ENCODE measurements around the gene FAM78A.

FAM78A gene

GRCh38 chr9:131276094-131276888 lies at the start of gene FAM78A:
TSS of gene FAM78A (minus strand) at chr9:131276510. CDS start at chr9:131276179, 331 bp downstream.
- no peaks in the 10 kb centered on the region for H3K9me2 ChIP-seq (replicated peaks; ENCODE audit: low read depth, low read length)
- peak within 1 kb of the TSS; percentile 90 for H3K4me2 ChIP-seq (ENCODE audit: low read depth, low read length, poor library complexity, severe bottlenecking)
- H3K36me3 ChIP-seq (ENCODE audit: insufficient read depth, low read length), result no peaks in the 10 kb centered on the region
- peak within 1 kb of the TSS; percentile 84 for H3K9ac ChIP-seq (ENCODE audit: low read depth, low read length, poor library complexity, severe bottlenecking)
- no peaks in the 10 kb centered on the region for H3K27me3 ChIP-seq (ENCODE audit: insufficient read depth, low read length, poor library complexity, severe bottlenecking)
- 0 out of 2 replicates have a peak within 1 kb of the TSS, but pooled peaks have one; percentile 45 for H2AFZ ChIP-seq (ENCODE audit: low read length)
- H3K4me3 ChIP-seq (ENCODE audit: low read length, poor library complexity, severe bottlenecking), result peak within 1 kb of the TSS; percentile 67
- no peaks in the 10 kb centered on the region for H3F3A ChIP-seq (ENCODE audit: low read depth)
- TF ChIP-seq EZH2phosphoT487 (IDR thresholded peaks at IDR 0.05; ENCODE audit: borderline replicate concordance) (no peak), CTCF (conservative IDR thresholded peaks at IDR 0.05; ENCODE audit: low read length) (0 out of 2 replicates have a peak, but pooled peaks have one; percentile 13)
- no peaks in the 10 kb centered on the region for H4K20me1 ChIP-seq (ENCODE audit: insufficient read depth, low read length, poor library complexity, severe bottlenecking)
- peaks cover 54% of the 10 kb centered on the region for H3K4me1 ChIP-seq (ENCODE audit: insufficient read depth, low read length, poor library complexity, severe bottlenecking)
- peaks cover 52% of the 10 kb centered on the region for H3K79me2 ChIP-seq (ENCODE audit: insufficient read depth, low read length)
- no peaks in the 10 kb centered on the region for H3K9me3 ChIP-seq (ENCODE audit: insufficient read depth, low read depth, low read length)

GRCh38 chr9:131324736-131325679 lies 48.7 kb upstream of the FAM78A start:
- Histone ChIP-seq H3F3A (ENCODE audit: low read depth) (no peaks in the 10 kb centered on the region), H3K4me1 (ENCODE audit: insufficient read depth, low read length, poor library complexity, severe bottlenecking) (no peaks in the 10 kb centered on the region), H4K20me1 (ENCODE audit: insufficient read depth, low read length, poor library complexity, severe bottlenecking) (no peaks in the 10 kb centered on the region), H3K27me3 (ENCODE audit: insufficient read depth, low read length, poor library complexity, severe bottlenecking) (no peaks in the 10 kb centered on the region), H3K9ac (ENCODE audit: low read depth, low read length, poor library complexity, severe bottlenecking) (no peak overlapping the region), H3K79me2 (ENCODE audit: insufficient read depth, low read length) (no peaks in the 10 kb centered on the region), H3K36me3 (ENCODE audit: insufficient read depth, low read length) (no peaks in the 10 kb centered on the region), H2AFZ (ENCODE audit: low read length) (no peak overlapping the region), H3K9me2 (replicated peaks; ENCODE audit: low read depth, low read length) (no peaks in the 10 kb centered on the region), H3K4me3 (ENCODE audit: low read length, poor library complexity, severe bottlenecking) (no peak overlapping the region), H3K9me3 (ENCODE audit: insufficient read depth, low read depth, low read length) (no peaks in the 10 kb centered on the region), H3K4me2 (ENCODE audit: low read depth, low read length, poor library complexity, severe bottlenecking) (no peak overlapping the region)
- TF ChIP-seq CTCF (conservative IDR thresholded peaks at IDR 0.05; ENCODE audit: low read length) (no peak), EZH2phosphoT487 (IDR thresholded peaks at IDR 0.05; ENCODE audit: borderline replicate concordance) (no peak)

- no peaks in the 10 kb centered on the region for H3F3A ChIP-seq (ENCODE audit: low read depth)
- H2AFZ ChIP-seq (ENCODE audit: low read length), result no peak overlapping the region
- no peak overlapping the region for H3K4me3 ChIP-seq (ENCODE audit: low read length, poor library complexity, severe bottlenecking)
- TF ChIP-seq EZH2phosphoT487 (IDR thresholded peaks at IDR 0.05; ENCODE audit: borderline replicate concordance) (no peak), CTCF (conservative IDR thresholded peaks at IDR 0.05; ENCODE audit: low read length) (no peak)
- H4K20me1 ChIP-seq (ENCODE audit: insufficient read depth, low read length, poor library complexity, severe bottlenecking), result no peaks in the 10 kb centered on the region
- no peaks in the 10 kb centered on the region for H3K4me1 ChIP-seq (ENCODE audit: insufficient read depth, low read length, poor library complexity, severe bottlenecking)
- H3K27me3 ChIP-seq (ENCODE audit: insufficient read depth, low read length, poor library complexity, severe bottlenecking), result no peaks in the 10 kb centered on the region
- no peak overlapping the region for H3K9ac ChIP-seq (ENCODE audit: low read depth, low read length, poor library complexity, severe bottlenecking)
- no peaks in the 10 kb centered on the region for H3K9me2 ChIP-seq (replicated peaks; ENCODE audit: low read depth, low read length)
- H3K79me2 ChIP-seq (ENCODE audit: insufficient read depth, low read length), result no peaks in the 10 kb centered on the region
- no peaks in the 10 kb centered on the region for H3K9me3 ChIP-seq (ENCODE audit: insufficient read depth, low read depth, low read length)
- no peak overlapping the region for H3K4me2 ChIP-seq (ENCODE audit: low read depth, low read length, poor library complexity, severe bottlenecking)
- no peaks in the 10 kb centered on the region for H3K36me3 ChIP-seq (ENCODE audit: insufficient read depth, low read length)
Observed at GRCh38 chr9:131323629-131324028, 47.3 kb upstream of the FAM78A start.
